GM12878 (cell line): ENCODE results near the gene ATP10A. TPM values are rescaled to one million over a fixed set of nuclear protein-coding genes. Genes with fewer than 3 reads are reported as not detected.

Source experiments
- ATAC-seq: fragments of 200-7000 bp; cut with Tn5 transposase; 3 replicates; pipeline ENCODE4 v1.9.1; 2020; ENCODE audit warnings: mild to moderate bottlenecking, moderate library complexity
- BruUV-seq: library from RNA; stranded (reverse); fragments of 400-500 nt; replicated peaks from 2 replicates; lab custom pipeline; 2021; lab: Mats Ljungman, UMichigan
- CTCF ChIA-PET: fragments of 300-600 bp; sonication (Branson Sonifier 250); formaldehyde crosslinking; extraction: SDS; loops from one replicate; lab custom pipeline; 2021; ENCODE audit warnings: inconsistent platforms; lab: Yijun Ruan, JAX
- POLR2A ChIA-PET: fragments of 350-600 bp; formaldehyde crosslinking; extraction: SDS; loops from one replicate; lab custom pipeline; 2021; ENCODE audit warnings: inconsistent platforms; lab: Charles Lee
- RAD21 ChIA-PET: fragments of 300-600 bp; sonication (Branson Sonifier 250); formaldehyde crosslinking; loops from one replicate; lab custom pipeline; 2023; ENCODE audit warnings: antibody characterized with exemption; ENCODE audit not compliant: unreplicated experiment; lab: Charles Lee
- SMC1A ChIA-PET: fragments of 300-600 bp; sonication (Branson Sonifier 250); formaldehyde crosslinking; loops from one replicate; lab custom pipeline; 2023; ENCODE audit not compliant: unreplicated experiment, uncharacterized antibody; lab: Charles Lee
- DNase-seq: peaks from one replicate; pipeline ENCODE4 v3.0.0-alpha.2; 2011; ENCODE audit warnings: low read depth, low spot score
- FAIRE-seq: peaks from 3 replicates; lab custom pipeline; 2011; peaks lifted over from hg19 to GRCh38; lab: Jason Lieb, UNC
- H2AFZ ChIP-seq: 2 replicates; pipeline ENCODE4 v1.6.0; 2011; ENCODE audit warnings: low read depth, low read length, control low read depth; ENCODE audit not compliant: control insufficient read depth
- H3K27ac ChIP-seq: 2 replicates; pipeline ENCODE4 v1.5.1; 2011; ENCODE audit warnings: control low read depth; ENCODE audit not compliant: control insufficient read depth, insufficient read depth
- H3K27me3 ChIP-seq, 2 experiments: replicated peaks in 1 of 2; 2 replicates each; pipeline versions ENCODE4 v1.6.0 to v1.6.1; 2011; ENCODE audit warnings: low read length in 1 of 2; ENCODE audit not compliant: control insufficient read depth in 2 of 2, insufficient read depth in 2 of 2
- H3K36me3 ChIP-seq, 2 experiments: 2 replicates each; pipeline ENCODE4 v1.5.1; 2011; ENCODE audit warnings: low read length in 1 of 2; ENCODE audit not compliant: control insufficient read depth in 2 of 2, insufficient read depth in 2 of 2
- H3K4me1 ChIP-seq: 2 replicates; pipeline ENCODE4 v1.6.1; 2011; ENCODE audit warnings: mild to moderate bottlenecking, low read length, moderate library complexity, mixed read lengths; ENCODE audit not compliant: control insufficient read depth, insufficient read depth
- H3K4me2 ChIP-seq: 2 replicates; pipeline ENCODE4 v1.6.0; 2011; ENCODE audit warnings: control low read depth; ENCODE audit not compliant: control insufficient read depth, insufficient read depth
- H3K4me3 ChIP-seq: fragments of 200-600 bp; sonication (generic); 2 replicates; pipeline ENCODE4 v1.5.1; 2016
- H3K79me2 ChIP-seq: 2 replicates; pipeline ENCODE4 v1.6.0; 2011; ENCODE audit warnings: low read length; ENCODE audit not compliant: control insufficient read depth, insufficient read depth
- H3K9ac ChIP-seq: 2 replicates; pipeline ENCODE4 v1.8.0; 2011; ENCODE audit warnings: low read length, control low read depth, mixed read lengths; ENCODE audit not compliant: control insufficient read depth, insufficient read depth
- H3K9me3 ChIP-seq: replicated peaks from 3 replicates; pipeline ENCODE4 v1.5.1; 2011; ENCODE audit warnings: mild to moderate bottlenecking, low read length; ENCODE audit not compliant: control insufficient read depth, insufficient read depth
- H4K20me1 ChIP-seq: 2 replicates; pipeline ENCODE4 v1.6.0; 2011; ENCODE audit not compliant: control insufficient read depth, insufficient read depth
- CHD4 ChIP-seq: fragments of 200-600 bp; sonication (generic); IDR thresholded peaks from 2 replicates; pipeline ENCODE4 v1.6.1; 2016; ENCODE audit warnings: mild to moderate bottlenecking
- EGR1 ChIP-seq, 2 experiments: IDR thresholded peaks; 1 replicate in 1 of 2; 2 replicates in 1 of 2; pipeline ENCODE4 v1.6.1; 2011 to 2012; ENCODE audit warnings: low read depth in 2 of 2, low read length in 2 of 2, borderline replicate concordance in 1 of 2, mild to moderate bottlenecking in 1 of 2, moderate library complexity in 1 of 2
- FOXM1 ChIP-seq: IDR thresholded peaks from 2 replicates; pipeline ENCODE4 v1.6.1; 2012; ENCODE audit warnings: low read depth, mild to moderate bottlenecking, inconsistent platforms, low read length, moderate library complexity
- PAX5 ChIP-seq: IDR thresholded peaks from 2 replicates; pipeline ENCODE4 v1.6.1; 2011; ENCODE audit warnings: low read depth, low read length, borderline replicate concordance
- PAX8 ChIP-seq: fragments of 450-650 bp; IDR thresholded peaks from 2 replicates; pipeline ENCODE4 v1.6.1; 2017; ENCODE audit warnings: mild to moderate bottlenecking, moderate library complexity
- POLR2A ChIP-seq: IDR thresholded peaks from 2 replicates; pipeline ENCODE4 v1.6.1; 2011; ENCODE audit warnings: low read depth, mild to moderate bottlenecking, low read length
- RAD21 ChIP-seq: IDR thresholded peaks from 2 replicates; pipeline ENCODE4 v1.6.1; 2011; ENCODE audit warnings: mild to moderate bottlenecking, low read depth, low read length, moderate library complexity; ENCODE audit not compliant: insufficient read depth
- RELB ChIP-seq: fragments of 450-650 bp; IDR thresholded peaks from 2 replicates; pipeline ENCODE4 v1.6.1; 2017; ENCODE audit warnings: low read depth, mild to moderate bottlenecking, moderate library complexity
- SREBF2 ChIP-seq: IDR thresholded peaks from 2 replicates; pipeline ENCODE4 v1.6.1; 2012; ENCODE audit warnings: mild to moderate bottlenecking, low read length
- TCF3 ChIP-seq: IDR thresholded peaks from 2 replicates; pipeline ENCODE4 v1.6.1; 2012; ENCODE audit warnings: low read depth, mild to moderate bottlenecking, low read length, borderline replicate concordance; ENCODE audit not compliant: insufficient read depth
- ZSCAN29 ChIP-seq: fragments of 450-650 bp; IDR thresholded peaks from 2 replicates; pipeline ENCODE4 v1.6.1; 2017; ENCODE audit warnings: mild to moderate bottlenecking, moderate library complexity
- WGBS: methylation state at CpG from one replicate; pipeline ENCODE4 v1.1.6; 2016; ENCODE audit warnings: low lambda C conversion rate; ENCODE audit not compliant: insufficient replicate concordance, insufficient coverage; ENCODE audit errors: missing lambda C conversion rate; 5-methylcytosine and 5-hydroxymethylcytosine counted together
- in situ Hi-C: fragments of 300-500 bp; cut with MboI; formaldehyde crosslinking; loops from 9 replicates; pipeline ENCODE4 v1.14.3; 2018; ENCODE audit warnings: mixed read lengths
- intact Hi-C: fragments of 100-400 bp; cut with micrococcal nuclease; formaldehyde crosslinking; loops from one replicate; pipeline ENCODE4 v1.14.2; 2022; ENCODE audit not compliant: unreplicated experiment
- polyA plus RNA-seq, 11 experiments: library from polyadenylated mRNA; depleted of rRNA in 4 of 11; unstranded in 6 of 11; stranded (reverse) in 5 of 11; fragments of >200 nt; fragmentation: Nextera tagmentation in 4 of 11; fragmentation: Illumina TruSeq in 1 of 11; extraction: Ambion mirVana in 4 of 11; extraction: Trizol in 1 of 11; gene quantifications; 1 replicate in 1 of 11; 2 replicates in 10 of 11; pipeline versions ENCODE4 v1.2.1 to v1.2.3, GENCODE V29; 2011 to 2016; ENCODE audit warnings: inconsistent platforms in 2 of 11, missing spikeins in 2 of 11, low read depth in 1 of 11
- total RNA-seq, 4 experiments: library from RNA; depleted of rRNA in 3 of 4; stranded (reverse); fragments of >200 nt in 3 of 4; fragmentation: Illumina TruSeq in 1 of 4; extraction: Trizol in 1 of 4; gene quantifications; 2 replicates each; pipeline versions ENCODE4 v1.2.1 to v1.2.3, GENCODE V29; 2013 to 2021

Gene ATP10A
- total and polyA plus RNA-seq, 10 of the 15 experiments (the other 5 are each of a cell fraction or from before 2014, with no cell fraction given), result 0.04 to 1.5 (median 0.31) TPM; not detected in 2

- 3% methylated on average over 14 of the region's 14 CpGs for WGBS
- Histone ChIP-seq H3K79me2 (no peaks in the 10 kb centered on the region), H3K27me3 (no peaks in the 10 kb centered on the region), H3K9ac (no peak overlapping the region), H3K4me3 (no peak overlapping the region), H4K20me1 (no peaks in the 10 kb centered on the region), H3K9me3 (no peaks in the 10 kb centered on the region; the same call in 2 of the 3 replicates), H3K4me1 (no peaks in the 10 kb centered on the region), H3K4me2 (no peak overlapping the region), H3K36me3 (no peaks in the 10 kb centered on the region), H2AFZ (no peak overlapping the region), H3K27ac (no peak overlapping the region)
- RAD21 ChIA-PET, result no interaction called here
- no TSS peak for BruUV-seq
- no peak for TF ChIP-seq CHD4
- no peak for TF ChIP-seq PAX8
- no peak for TF ChIP-seq RELB
- no peak for TF ChIP-seq EGR1 (IDR thresholded peaks at IDR 0.05; ENCODE audit: borderline replicate concordance in 1 of 2, low read depth in 2 of 2, low read length in 2 of 2)
- TF ChIP-seq TCF3, result no peak
- no peak for TF ChIP-seq RAD21
- no peak for TF ChIP-seq ZSCAN29
- TF ChIP-seq FOXM1, result no peak
- no peak for TF ChIP-seq POLR2A
- no peak for TF ChIP-seq PAX5
- TF ChIP-seq SREBF2, result no peak
- ATAC-seq, result peak; percentile 88
- POLR2A ChIA-PET, result no interaction called here
- FAIRE-seq, result no peak
- SMC1A ChIA-PET, result no interaction called here
- intact Hi-C loops (no loop called here), in situ Hi-C loops (loop anchor here (10.0 kb wide), 2 partner anchors 213 to 227 kb away; no protein-coding TSS in a partner anchor)
- DNase-seq, result peak; percentile 21
- CTCF ChIA-PET, result no interaction called here
Measured at GRCh38 chr15:25717457-25718168, 145.5 kb downstream of the ATP10A start.
